Measurements from ENCODE around the gene SPINK5. TPM values are rescaled to one million over a fixed set of nuclear protein-coding genes. Genes with fewer than 3 reads are reported as not detected.
A peak's percentile ranks its signal among the peaks of the same experiment; 100 is the strongest.

The SPINK5 gene
- total RNA-seq, 1 donor from 2014 or later = not detected

- DNase-seq (ENCODE audit: low read depth in 2 of 2) = peak in 1 of 2 donors; percentile 5
These were observed 27.0 kb downstream of the SPINK5 start for GRCh38 chr5:148090773-148091250.

GRCh38 chr5:148091991-148092964 is 28.5 kb downstream of the SPINK5 start:
- peak in 1 of 2 donors; percentile 55 for DNase-seq (ENCODE audit: low read depth in 2 of 2)

- no peak for DNase-seq (ENCODE audit: low read depth in 2 of 2)
These were observed 30.6 kb downstream of the SPINK5 start for GRCh38 chr5:148094336-148094735.

GRCh38 chr5:148104226-148104625 is 40.4 kb downstream of the SPINK5 start:
- no peak for DNase-seq (ENCODE audit: low read depth in 2 of 2)

- peak in 1 of 2 donors; percentile 38 for DNase-seq (ENCODE audit: low read depth in 2 of 2)
These were observed 43.8 kb downstream of the SPINK5 start for GRCh38 chr5:148107608-148108007.

- no peak for DNase-seq (ENCODE audit: low read depth in 2 of 2)
These were observed 49.5 kb downstream of the SPINK5 start for GRCh38 chr5:148113243-148113642.

GRCh38 chr5:148120317-148120716 is 56.5 kb downstream of the SPINK5 start:
- DNase-seq (ENCODE audit: low read depth in 2 of 2) = no peak

GRCh38 chr5:148125641-148126040 is 61.9 kb downstream of the SPINK5 start:
- peak; percentile 7 to 25 for DNase-seq (ENCODE audit: low read depth in 2 of 2)

- no peak for DNase-seq (ENCODE audit: low read depth in 2 of 2)
These were observed 71.6 kb downstream of the SPINK5 start for GRCh38 chr5:148135091-148136048.

GRCh38 chr5:148140846-148141245 is 77.1 kb downstream of the SPINK5 start:
- DNase-seq (ENCODE audit: low read depth in 2 of 2) = no peak

- DNase-seq (ENCODE audit: low read depth in 2 of 2) = no peak
These were observed 77.9 kb downstream of the SPINK5 start for GRCh38 chr5:148141645-148142044.

GRCh38 chr5:148145916-148146315 is 82.1 kb downstream of the SPINK5 start:
- DNase-seq (ENCODE audit: low read depth in 2 of 2) = peak; percentile 8 to 71

- no peak for DNase-seq (ENCODE audit: low read depth in 2 of 2)
These were observed 82.7 kb downstream of the SPINK5 start for GRCh38 chr5:148146487-148146886.

GRCh38 chr5:148147415-148147814 is 83.6 kb downstream of the SPINK5 start:
- no peak for DNase-seq (ENCODE audit: low read depth in 2 of 2)

- peak in 1 of 2 donors; percentile 36 for DNase-seq (ENCODE audit: low read depth in 2 of 2)
These were observed 88.1 kb downstream of the SPINK5 start for GRCh38 chr5:148151872-148152271.

- DNase-seq (ENCODE audit: low read depth in 2 of 2) = no peak
These were observed 89.0 kb downstream of the SPINK5 start for GRCh38 chr5:148152781-148153180.

- no peak for DNase-seq (ENCODE audit: low read depth in 2 of 2)
These were observed 92.8 kb downstream of the SPINK5 start for GRCh38 chr5:148156609-148157008.

GRCh38 chr5:148162038-148162437 is 98.3 kb downstream of the SPINK5 start:
- no peak for DNase-seq (ENCODE audit: low read depth in 2 of 2)

GRCh38 chr5:148163345-148163744 is 99.6 kb downstream of the SPINK5 start:
- DNase-seq (ENCODE audit: low read depth in 2 of 2) = no peak

- no peak for DNase-seq (ENCODE audit: low read depth in 2 of 2)
These were observed 102.9 kb downstream of the SPINK5 start for GRCh38 chr5:148166550-148167283.

GRCh38 chr5:148168246-148168645 is 104.5 kb downstream of the SPINK5 start, which contains the start of gene SPINK14:
Gene SPINK14 (plus strand): TSS chr5:148168546. CDS start chr5:148169733, 1,187 bp downstream.
- no peak for DNase-seq (ENCODE audit: low read depth in 2 of 2)

Measured in lung microvascular endothelial cell (primary cell).